GF-D8 (cell line): Measurements from ENCODE around the gene CERK.
"Not testable (repeated sequence)": the region's sequence is repeated elsewhere in the genome, so short reads cannot be mapped to it uniquely, and the experiment has no call there.

Experiments
- DNase-seq: peaks from one replicate; lab custom pipeline; 2025; lab: John Stamatoyannopoulos, UW

CERK gene

DNA sequence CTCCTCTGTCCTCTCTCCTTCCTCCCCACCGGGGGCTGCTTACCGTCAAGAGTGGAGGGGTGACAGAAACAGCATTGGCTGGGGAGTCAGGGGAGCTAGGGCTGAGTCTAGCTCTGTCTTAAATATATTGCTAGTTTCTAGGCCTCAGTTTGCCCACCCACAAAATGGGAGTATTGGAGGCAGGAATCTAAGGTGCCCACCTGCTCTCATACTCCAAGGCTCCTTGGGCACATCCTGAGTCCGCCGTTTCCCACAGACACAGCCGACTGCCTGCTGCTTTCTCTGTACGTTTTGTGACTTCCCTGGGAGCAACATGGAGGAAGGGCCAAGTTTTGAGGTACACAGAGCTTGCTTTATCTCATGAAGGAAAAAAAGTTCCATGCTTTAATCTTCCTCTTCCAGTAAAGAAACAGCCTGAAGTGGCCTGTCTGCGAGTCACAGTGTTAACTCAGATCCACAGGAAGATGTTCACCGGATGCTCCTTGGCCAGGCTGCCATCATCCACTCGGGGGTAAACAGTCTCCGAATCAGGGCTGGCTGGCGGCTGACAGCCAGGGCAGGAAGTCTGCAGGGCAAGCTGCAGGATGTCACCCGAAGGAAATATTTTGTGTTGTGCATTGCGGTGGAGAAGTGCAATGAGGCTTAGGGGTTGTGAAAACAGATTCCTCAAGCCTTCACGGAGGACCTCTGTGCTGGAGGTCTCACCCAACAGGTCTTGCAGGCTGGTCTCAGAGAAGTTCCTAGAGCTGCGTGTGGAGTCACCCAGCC lies 11.0 kb upstream of the CERK start:
- DNase-seq: peak; percentile 26

DNA sequence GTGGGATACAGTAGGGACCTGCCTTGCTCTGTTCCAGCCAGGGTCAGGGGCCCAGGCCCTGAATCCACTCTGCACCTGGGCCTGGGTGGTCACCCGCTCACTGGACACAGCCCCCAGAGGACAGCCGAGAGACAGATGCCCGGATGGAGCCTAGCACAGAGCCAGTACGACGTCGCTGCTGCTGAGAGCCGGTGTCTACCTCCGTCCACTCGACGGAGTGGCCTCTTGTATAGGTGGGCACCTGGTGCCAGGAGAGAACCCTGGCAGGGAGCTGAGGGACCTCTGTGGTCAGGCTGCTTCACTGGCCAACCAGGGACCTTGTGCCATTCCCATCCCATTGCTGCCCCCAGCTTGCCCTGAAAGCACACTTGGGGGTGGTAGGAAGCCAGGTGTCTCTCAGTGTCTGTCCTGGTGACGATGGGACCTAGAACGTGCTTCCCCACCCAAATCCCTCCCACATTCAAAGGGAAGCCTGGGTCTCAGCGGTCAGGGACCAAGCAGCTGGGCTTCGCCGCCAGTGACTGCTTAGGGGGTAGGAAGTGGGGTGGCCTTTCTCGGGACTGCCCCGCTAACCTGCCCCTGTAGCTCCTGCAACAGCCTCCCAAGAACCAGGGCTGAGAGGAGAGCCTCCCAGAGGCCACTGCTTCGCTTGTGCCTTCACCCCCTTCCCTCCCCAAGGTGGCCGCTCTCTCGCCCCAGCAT lies 10.3 kb upstream of the CERK start:
- no peak for DNase-seq

- no peak for DNase-seq
Observed at GRCh38 chr22:46747646-46748045, 9.6 kb upstream of the CERK start.

DNA sequence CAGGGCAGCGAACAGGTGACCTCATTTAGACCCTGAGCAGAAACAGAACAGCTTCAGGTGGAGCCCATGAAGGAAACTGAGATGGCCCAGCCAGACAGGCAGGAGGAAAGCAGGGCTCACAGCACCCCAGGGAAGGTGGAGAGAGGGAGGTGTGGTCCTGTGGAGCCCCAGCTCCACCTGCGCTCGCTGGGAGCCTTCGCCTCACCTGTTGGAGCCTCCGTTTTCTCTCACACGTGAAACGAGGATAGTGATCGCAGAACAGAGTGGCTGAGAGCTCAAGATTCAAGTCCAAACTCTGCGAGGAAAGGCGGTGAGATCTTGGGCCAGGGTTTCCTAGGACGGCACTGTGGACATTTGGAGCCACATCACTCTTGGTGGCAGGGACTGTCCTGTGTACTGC lies 8.6 kb upstream of the CERK start:
- no peak for DNase-seq

- no peak for DNase-seq
Observed at GRCh38 chr22:46746192-46746591, 8.1 kb upstream of the CERK start.

GRCh38 chr22:46744581-46744980 lies 6.5 kb upstream of the CERK start:
- no peak for DNase-seq

DNA sequence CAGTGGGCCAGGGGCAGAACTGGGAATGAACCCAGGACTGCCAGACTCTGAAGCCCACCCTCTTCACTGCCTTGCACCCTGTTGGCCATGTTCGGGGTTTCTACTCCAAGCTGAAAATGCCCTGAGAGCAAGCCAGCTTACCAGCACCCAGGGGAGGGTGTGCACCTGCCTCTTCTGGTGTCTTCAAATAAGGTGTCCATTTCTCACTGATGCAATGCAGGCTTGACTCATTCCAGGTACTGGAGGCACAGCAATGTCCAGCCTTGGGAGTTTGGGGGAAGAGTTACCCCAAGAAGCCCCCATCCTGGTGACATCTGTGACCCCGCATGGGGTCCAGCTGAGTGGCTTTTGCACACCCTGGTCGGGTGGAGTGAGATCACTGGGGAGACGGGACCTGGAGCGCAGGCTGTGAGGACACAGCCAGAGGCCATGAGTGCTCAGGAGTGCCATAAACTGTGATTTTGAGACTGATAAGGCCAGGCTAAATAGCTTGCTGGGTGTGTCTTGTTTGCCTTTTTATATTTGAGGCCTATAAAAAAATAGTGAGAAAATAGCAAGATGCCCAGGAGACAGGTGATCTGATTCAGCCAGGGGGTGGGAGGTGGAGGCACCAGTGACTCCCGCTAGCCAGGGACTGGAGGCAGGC lies 4.6 kb upstream of the CERK start:
- no peak for DNase-seq

DNA sequence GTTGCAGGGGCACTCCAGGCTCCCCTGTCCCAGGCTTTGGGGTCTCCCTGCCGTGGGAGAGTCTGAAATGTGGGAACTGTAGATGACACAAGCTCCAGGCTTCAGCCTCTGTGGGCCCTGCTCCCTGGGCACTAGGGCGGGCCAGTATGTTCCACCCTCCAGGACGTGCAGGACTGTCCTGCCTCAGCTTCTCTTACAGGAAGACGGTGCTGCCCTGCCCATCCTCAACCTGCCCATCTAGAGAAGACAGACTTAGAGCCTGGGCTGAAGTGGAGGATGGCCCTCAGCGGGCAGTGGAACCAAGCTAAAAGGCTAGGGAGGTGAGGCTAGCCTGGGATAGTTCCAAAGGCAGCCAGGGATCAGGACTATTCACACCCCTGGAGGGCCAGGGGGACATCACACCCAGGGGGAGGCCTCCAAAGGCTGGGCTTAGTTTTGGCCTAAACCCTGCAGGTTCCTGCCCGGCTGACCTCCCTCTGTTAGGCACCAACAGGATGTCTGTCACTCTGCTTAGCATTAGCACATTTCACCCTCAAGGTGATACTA lies 4.0 kb upstream of the CERK start:
- no peak for DNase-seq

GRCh38 chr22:46740910-46741780 lies 3.1 kb upstream of the CERK start:
- DNase-seq: no peak

- DNase-seq: peak; percentile 22
Observed at GRCh38 chr22:46739094-46739870, 1.2 kb upstream of the CERK start.

DNA sequence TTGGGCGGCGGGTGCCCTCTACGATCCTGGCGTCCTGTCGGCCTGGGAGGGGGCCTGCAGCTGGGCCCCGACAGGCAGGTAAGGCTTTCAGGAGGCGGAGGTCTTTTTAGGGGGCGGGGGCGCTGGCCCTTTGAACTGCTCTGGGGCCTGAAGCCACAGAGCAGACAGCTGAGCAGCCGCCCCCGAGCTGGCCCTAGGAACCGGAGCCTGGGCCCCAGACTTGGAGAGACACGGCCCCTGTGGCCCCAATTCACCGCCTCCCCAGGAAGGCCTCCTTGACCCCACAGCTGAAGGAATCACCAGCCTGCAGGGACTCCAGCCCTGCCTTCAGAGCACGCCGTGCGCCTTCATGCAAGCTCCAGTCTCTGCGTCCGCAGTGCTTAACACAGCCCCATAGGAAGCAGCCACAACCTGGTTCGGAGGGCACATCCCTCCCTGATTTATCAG lies 618 bp upstream of the CERK start:
- no peak for DNase-seq

DNA sequence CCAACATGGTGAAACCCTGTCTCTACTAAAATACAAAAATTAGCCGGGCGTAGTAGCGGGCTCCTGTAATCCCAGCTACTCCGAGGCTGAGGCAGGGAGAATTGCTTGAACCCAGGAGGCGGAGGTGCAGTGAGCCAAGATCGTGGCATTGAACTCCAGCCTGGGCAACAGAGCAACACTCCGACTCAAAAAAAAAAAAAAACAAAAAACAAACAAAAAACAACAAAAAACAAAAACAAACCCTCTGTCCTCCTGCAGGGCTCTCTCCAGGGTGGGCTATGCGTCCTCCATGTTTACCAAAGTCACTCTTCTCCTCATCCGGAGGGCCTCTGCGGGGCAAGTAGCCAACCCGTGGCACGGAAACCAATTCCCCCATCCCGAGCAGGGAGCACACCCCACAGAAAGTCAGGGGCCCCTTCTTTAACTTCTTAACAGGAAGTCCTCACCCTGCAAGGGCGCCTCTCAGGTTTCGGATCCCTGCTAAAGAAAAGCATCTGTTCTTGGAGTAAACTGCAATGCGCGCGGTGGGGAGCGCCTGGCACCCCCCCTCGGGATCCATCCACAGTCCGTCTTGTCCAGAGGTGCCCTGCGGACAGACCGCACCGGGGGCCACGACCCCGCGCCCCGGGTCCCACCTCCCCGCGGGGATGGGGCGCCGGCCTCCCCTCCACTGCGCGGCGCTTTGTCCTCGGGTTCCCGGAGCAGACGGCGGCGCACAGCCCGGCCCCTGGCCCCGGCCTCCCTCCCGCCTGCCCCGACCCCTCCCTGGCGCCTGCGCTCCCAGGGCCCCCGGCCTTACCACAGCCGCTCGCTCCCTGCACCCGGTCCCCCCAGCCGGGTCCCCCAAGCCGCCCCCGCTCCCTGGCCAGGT lies 712 bp downstream of the CERK start:
- no peak for DNase-seq

- no peak for DNase-seq
Observed at GRCh38 chr22:46736705-46737104, 1.3 kb downstream of the CERK start.

DNA sequence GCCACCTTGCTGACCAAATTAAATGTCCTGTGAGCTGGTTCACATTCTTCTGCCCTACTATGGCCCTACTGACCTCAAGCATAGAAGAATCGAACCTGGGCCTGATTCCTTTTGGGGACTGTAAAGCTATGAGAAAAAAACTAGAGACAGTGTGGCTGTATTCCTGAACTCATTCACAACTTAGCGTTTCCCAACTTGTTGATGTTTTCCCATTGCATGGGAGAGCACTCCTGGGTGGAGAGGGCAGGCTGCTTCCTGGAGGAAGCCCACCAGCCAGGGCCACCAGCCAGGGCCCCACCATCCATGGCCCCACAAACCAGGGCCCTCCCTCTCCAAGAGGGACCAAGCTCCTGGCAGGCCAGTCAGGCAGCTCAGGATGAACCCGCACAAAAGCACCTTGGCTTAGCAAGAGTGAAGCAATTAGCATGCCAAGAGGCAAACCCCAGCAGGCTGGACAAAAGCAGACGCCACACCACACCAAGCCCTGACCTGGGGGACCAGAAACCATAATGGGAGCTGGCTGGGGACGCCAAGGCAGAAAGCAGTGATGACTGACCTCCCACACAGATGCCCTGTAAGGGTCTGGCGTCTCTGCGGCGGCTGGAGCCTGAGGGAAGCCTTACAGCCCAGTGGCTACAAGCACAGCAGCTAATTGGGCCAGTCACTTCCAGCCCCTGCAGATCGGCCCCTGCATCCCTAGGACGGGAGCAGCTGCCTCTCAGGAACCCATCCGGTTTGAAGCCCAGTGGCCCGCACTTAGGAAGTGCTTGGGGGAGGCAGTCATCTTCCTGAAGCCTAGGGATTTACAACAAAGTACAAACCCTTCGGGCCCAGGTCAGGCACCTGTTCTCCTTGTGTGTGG lies 2.1 kb downstream of the CERK start:
- DNase-seq: no peak

- peak; percentile 66 for DNase-seq
Observed at GRCh38 chr22:46734830-46735453, 3.1 kb downstream of the CERK start.

DNA sequence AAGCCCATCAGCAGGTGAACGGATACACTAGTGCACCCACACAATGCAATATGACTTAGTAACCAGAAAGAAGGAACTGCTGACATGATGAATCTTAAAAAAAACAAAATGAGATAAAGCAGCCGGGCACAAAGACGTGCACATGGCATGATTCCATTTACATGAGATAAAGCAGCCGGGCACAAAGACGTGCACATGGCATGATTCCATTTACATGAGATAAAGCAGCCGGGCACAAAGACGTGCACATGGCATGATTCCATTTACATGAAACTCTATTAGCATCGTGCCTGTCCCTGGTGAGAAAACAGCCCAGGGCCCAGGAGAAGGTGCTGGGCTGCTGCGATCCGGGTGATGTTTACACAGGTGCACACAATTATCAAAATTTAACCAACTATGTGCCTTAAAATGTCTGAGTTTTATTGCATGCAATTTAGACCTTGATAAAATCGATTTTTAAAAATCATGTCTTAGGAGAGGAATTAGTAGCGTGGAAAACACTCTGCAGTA lies 3.8 kb downstream of the CERK start:
- not testable (repeated sequence) for DNase-seq

DNA sequence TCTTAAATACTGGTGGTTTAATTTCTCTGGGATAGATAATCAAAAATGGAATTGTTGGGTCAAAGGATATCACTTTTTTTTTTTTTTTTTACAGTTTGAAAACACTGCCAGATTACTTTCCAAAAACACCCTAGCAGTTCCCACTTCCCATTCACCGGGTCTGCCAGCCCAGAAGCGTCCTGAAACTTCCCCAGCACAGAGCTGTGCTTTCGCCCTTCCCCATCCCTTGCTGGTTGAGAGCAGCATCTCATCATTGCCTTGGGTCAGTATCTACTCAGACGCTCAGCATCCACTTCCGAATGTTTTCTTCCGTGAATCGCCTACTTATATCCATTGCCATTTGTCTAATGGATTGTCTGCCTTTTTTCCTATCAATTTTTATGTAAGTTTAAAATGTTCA lies 5.5 kb downstream of the CERK start:
- DNase-seq: no peak

DNA sequence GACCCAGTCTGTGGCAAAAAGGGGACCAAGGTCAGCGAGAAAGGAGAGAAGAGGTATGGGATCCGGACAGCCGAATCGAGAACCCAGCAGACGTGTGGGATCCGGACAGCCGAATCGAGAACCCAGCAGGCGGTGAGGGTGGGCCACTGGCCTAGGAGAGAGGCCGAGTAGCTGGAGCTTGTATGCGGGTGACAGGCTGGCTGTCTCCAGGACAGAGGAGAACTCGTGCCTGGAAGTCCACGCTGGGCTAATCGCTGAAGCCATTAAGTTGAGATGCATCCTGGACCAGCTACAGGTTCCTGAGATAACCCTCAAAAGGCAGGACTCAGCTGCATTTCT lies 6.0 kb downstream of the CERK start:
- DNase-seq: no peak
